ENCODE data around the gene MATN1.

GRCh38 chr1:30704765-30705509 is 18.4 kb downstream of the MATN1 start:
- TF ChIP-seq POLR2A (IDR thresholded peaks at IDR 0.05; ENCODE audit: low read length) (no peak), GATA1 (IDR thresholded peaks at IDR 0.05; ENCODE audit: low read depth, low read length) (no peak)
